ENCODE measurements around the gene NELL1. TPM values are rescaled to one million over a fixed set of nuclear protein-coding genes. Genes with fewer than 3 reads are reported as not detected.

NELL1 gene
- total RNA-seq, 3 donors from 2014 or later (not counting 1 experiment from before 2014, with no cell fraction given), result not detected

- H3K27ac ChIP-seq (ENCODE audit: low read length), result no peak overlapping the region
- no peak overlapping the region for H3K4me3 ChIP-seq (ENCODE audit: low read length)
- DNase-seq, result no peak
- Mint-ChIP-seq H3K36me3 (no peaks in the 10 kb centered on the region), H3K9me3 (peaks cover 2% of the 10 kb centered on the region in 2 donors), H3K27ac (no peak overlapping the region), H3K4me3 (no peak overlapping the region), H3K4me1 (no peaks in the 10 kb centered on the region), H3K27me3 (ENCODE audit: low read depth in 2 of 2) (no peaks in the 10 kb centered on the region)
- ATAC-seq, result no peak
- TF ChIP-seq CTCF (IDR thresholded peaks at IDR 0.05), result no peak
- WGBS (ENCODE audit: insufficient coverage), result no CpG with 5 or more reads among the region's 1 CpG
- no peaks in the 10 kb centered on the region for H3K4me1 ChIP-seq (ENCODE audit: control insufficient read depth, insufficient read depth, low read length)
- intact Hi-C loops (cut with micrococcal nuclease), result no loop called here
- no peaks in the 10 kb centered on the region for H3K36me3 ChIP-seq (ENCODE audit: control insufficient read depth, insufficient read depth, low read length)
- no peaks in the 10 kb centered on the region for H3K27me3 ChIP-seq (ENCODE audit: control insufficient read depth, insufficient read depth, low read length)
- no peaks in the 10 kb centered on the region for H3K9me3 ChIP-seq (ENCODE audit: control insufficient read depth, insufficient read depth, low read length)
Measured at GRCh38 chr11:21179770-21180169, 510.4 kb downstream of the NELL1 start.

- no peak for TF ChIP-seq CTCF (IDR thresholded peaks at IDR 0.05)
- Mint-ChIP-seq H3K27ac (no peak overlapping the region), H3K4me1 (no peaks in the 10 kb centered on the region), H3K36me3 (no peaks in the 10 kb centered on the region), H3K9me3 (peaks cover 5% of the 10 kb centered on the region in 2 donors), H3K27me3 (ENCODE audit: low read depth in 2 of 2) (no peaks in the 10 kb centered on the region), H3K4me3 (no peak overlapping the region)
- H3K36me3 ChIP-seq (ENCODE audit: control insufficient read depth, insufficient read depth, low read length), result no peaks in the 10 kb centered on the region
- H3K4me3 ChIP-seq (ENCODE audit: low read length), result no peak overlapping the region
- intact Hi-C loops (cut with micrococcal nuclease), result no loop called here
- no peaks in the 10 kb centered on the region for H3K9me3 ChIP-seq (ENCODE audit: control insufficient read depth, insufficient read depth, low read length)
- no peaks in the 10 kb centered on the region for H3K27me3 ChIP-seq (ENCODE audit: control insufficient read depth, insufficient read depth, low read length)
- no peaks in the 10 kb centered on the region for H3K4me1 ChIP-seq (ENCODE audit: control insufficient read depth, insufficient read depth, low read length)
- no peak for ATAC-seq
- DNase-seq, result no peak
- WGBS (ENCODE audit: insufficient coverage), result 72% methylated on average over 3 of the region's 3 CpGs
- H3K27ac ChIP-seq (ENCODE audit: low read length), result no peak overlapping the region
Measured at GRCh38 chr11:21180182-21180581, 510.8 kb downstream of the NELL1 start.

DNA sequence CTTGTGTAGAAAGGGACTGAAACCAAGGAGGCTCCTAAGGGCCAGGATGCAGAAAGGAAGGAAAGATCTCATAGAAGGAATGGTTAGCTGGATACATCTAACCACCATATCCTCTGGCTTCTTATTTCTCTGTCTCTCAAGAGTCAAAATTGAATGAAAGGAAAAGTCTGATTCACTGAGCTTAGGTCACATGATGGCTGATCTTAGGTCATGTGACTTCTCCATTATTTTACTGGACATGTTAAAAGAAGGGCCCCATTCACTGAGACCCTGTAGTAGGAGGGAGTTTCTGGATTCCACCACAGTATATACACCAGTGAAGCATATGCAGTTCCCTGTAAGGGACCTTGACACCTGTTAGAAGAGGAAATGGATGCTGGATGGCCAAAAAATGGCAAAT is 516.6 kb downstream of the NELL1 start:
- Mint-ChIP-seq H3K27me3 (ENCODE audit: low read depth in 2 of 2) (no peaks in the 10 kb centered on the region), H3K4me1 (no peaks in the 10 kb centered on the region), H3K9me3 (peaks cover 3 to 9% of the 10 kb centered on the region in 2 donors), H3K4me3 (no peak overlapping the region), H3K27ac (no peak overlapping the region), H3K36me3 (no peaks in the 10 kb centered on the region)
- intact Hi-C loops (cut with micrococcal nuclease), result no loop called here
- TF ChIP-seq CTCF (IDR thresholded peaks at IDR 0.05), result no peak
- Histone ChIP-seq H3K27me3 (ENCODE audit: control insufficient read depth, insufficient read depth, low read length) (no peaks in the 10 kb centered on the region), H3K36me3 (ENCODE audit: control insufficient read depth, insufficient read depth, low read length) (no peaks in the 10 kb centered on the region), H3K4me3 (ENCODE audit: low read length) (no peak overlapping the region), H3K9me3 (ENCODE audit: control insufficient read depth, insufficient read depth, low read length) (no peaks in the 10 kb centered on the region), H3K27ac (ENCODE audit: low read length) (no peak overlapping the region), H3K4me1 (ENCODE audit: control insufficient read depth, insufficient read depth, low read length) (no peaks in the 10 kb centered on the region)
- no peak for DNase-seq
- no peak for ATAC-seq

DNA sequence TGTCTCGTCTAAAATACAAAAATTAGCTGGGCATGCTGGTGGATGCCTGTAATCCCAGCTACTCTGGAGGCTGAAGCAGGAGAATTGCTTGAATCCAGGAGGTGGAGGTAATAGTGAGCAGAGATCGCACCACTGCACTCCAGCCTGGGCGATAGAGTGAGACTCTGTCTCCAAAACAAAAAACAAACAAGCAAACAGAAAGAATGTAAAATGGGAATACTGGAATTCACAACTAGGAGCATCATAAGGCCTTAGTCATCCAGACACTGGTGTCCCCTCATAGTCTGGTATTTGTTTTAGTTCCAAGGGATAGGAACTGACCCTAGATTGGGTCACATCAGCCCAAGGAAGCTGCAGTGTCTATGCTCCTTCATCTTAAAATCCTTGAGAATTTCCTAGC is 520.8 kb downstream of the NELL1 start:
- ATAC-seq, result no peak
- no peaks in the 10 kb centered on the region for H3K4me1 Mint-ChIP-seq
- 79% methylated on average over 1 of the region's 3 CpGs for WGBS (ENCODE audit: insufficient coverage)

More for the DNA sequence above, 520.8 kb downstream of the NELL1 start:
- H3K27me3 Mint-ChIP-seq (ENCODE audit: low read depth in 2 of 2), result no peaks in the 10 kb centered on the region
- no peak for TF ChIP-seq CTCF (IDR thresholded peaks at IDR 0.05)
- H3K4me3 Mint-ChIP-seq, result no peak overlapping the region
- H3K36me3 ChIP-seq (ENCODE audit: control insufficient read depth, insufficient read depth, low read length), result no peaks in the 10 kb centered on the region
- H3K4me1 ChIP-seq (ENCODE audit: control insufficient read depth, insufficient read depth, low read length), result no peaks in the 10 kb centered on the region
- peaks cover 5% of the 10 kb centered on the region for H3K36me3 Mint-ChIP-seq
- no peaks in the 10 kb centered on the region for H3K9me3 ChIP-seq (ENCODE audit: control insufficient read depth, insufficient read depth, low read length)
- H3K27ac Mint-ChIP-seq, result no peak overlapping the region
- no peak for DNase-seq
- H3K4me3 ChIP-seq (ENCODE audit: low read length), result no peak overlapping the region
- intact Hi-C loops (cut with micrococcal nuclease), result no loop called here
- peaks cover 3 to 10% of the 10 kb centered on the region in 2 donors for H3K9me3 Mint-ChIP-seq
- H3K27me3 ChIP-seq (ENCODE audit: control insufficient read depth, insufficient read depth, low read length), result no peaks in the 10 kb centered on the region
- no peak overlapping the region for H3K27ac ChIP-seq (ENCODE audit: low read length)

All from natural killer cell (primary cell).